Hematopoietic multipotent progenitor cell treated with erythropoietin and hydrocortisone succinate and interleukin-3 and kit ligand, for 15 days (in vitro differentiated cells): ENCODE data around the gene PDLIM5.
"Not testable (repeated sequence)": the region's sequence is repeated elsewhere in the genome, so short reads cannot be mapped to it uniquely, and the experiment has no call there.

Experiments
- DNase-seq: peaks from one replicate; pipeline ENCODE4 v3.0.0-alpha.2; 2015; ENCODE audit warnings: low spot score

The PDLIM5 gene

DNA sequence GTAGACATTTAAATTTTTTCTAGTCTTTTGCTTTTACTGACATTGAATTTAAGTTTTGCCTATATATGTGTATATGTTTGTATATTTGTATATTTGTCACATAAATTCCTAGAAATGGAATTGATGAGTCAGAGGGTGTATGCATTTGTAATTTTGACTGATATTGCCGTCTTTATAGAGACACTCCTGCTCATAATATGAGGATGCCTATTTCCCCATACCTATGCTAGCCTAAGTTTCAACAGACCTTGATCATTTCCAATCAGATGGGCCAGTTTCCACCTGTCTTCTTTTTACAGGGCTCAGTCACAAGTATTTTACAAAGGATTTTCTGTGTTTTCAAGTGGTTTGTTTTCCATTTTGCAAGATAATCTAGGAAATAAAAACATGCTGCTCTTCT lies 10.8 kb downstream of the PDLIM5 start:
- DNase-seq: peak; percentile 24

DNA sequence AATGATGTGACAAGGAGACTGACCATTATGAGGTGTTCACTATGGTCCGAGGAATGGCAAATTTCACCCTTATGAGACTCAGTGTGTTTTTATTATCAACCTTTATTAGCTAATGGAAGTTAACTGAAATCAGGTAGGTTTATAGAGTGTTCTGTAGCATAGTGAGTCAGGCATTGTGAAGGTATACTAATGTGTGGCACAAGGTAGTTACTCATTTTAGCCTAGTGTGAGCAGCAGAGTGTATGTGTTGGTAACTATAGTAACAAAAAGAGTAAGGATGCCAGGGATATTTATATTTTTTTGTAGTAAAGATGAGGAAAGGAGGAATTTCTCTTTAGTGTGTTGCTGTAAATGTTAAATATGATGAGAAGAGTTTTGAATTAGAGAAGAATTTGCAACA lies 12.0 kb downstream of the PDLIM5 start:
- DNase-seq: no peak

DNA sequence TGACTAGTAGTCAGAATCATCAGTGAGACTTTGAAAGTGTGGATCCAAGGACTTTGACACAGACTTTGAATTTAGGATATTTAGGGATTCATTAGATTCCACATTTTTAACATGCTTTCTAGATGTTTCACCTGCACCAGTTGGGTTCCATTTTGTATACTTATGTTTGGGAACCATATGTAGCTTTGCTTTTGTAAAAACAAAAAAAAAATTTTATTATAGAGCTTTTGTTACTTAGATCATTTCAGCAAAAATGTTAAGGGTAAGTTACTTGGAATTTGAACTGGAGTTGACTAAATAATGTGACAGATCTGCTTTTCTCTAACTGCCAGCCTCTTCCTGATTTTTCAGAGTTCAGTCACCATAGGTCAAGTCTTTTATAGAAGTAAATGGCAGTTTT lies 14.6 kb downstream of the PDLIM5 start:
- DNase-seq: no peak

DNA sequence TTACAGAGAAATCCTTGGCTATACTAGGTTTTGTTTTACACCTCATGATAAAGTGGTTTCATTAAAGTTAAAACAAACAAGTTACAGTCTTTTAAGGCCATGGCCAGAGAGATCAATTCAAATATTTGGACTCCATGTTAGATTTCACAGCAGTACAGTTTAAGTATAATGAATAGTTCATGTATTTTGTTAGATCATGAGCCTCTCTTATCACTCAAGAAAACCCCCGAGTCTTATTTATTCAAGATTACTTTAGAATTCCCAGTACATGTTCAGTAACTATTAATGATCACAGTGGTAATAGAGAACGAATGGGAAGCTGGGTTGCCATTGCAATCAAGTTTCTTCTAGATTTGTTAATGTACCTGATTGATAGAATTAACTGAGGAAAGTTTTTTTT lies 15.2 kb downstream of the PDLIM5 start:
- DNase-seq: no peak

DNA sequence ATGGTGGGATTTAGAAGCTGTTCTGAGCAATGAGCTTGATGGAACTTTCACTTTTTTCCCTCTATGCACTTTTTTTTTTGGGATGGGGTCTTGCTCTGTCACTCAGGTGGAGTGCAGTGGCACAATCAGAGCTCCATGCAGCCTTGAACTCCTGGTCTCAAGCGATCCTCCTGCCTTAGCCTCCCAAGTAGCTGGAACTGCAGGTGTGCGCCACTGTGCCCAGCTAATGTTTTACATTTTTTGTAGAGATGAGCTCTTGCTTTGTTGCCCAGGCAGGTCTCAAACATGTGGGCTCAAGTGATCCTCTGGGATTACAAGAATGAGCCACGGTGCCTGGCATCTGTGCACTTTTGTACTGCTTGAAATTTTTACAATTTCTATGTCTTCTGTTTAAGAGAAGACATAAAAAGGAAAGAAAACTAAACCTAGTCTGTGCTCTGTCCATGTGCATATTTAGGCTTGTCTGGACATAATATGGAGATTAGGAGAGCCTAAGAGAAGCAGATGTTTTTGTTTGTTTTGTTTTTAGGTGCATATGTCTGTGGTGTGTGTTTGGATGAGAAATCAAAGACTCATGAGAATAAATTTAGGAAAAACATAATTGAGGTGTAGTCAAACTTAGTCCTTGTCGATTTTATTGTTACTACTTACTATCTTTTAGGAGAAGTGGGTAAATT lies 16.5 kb downstream of the PDLIM5 start:
- DNase-seq: no peak

DNA sequence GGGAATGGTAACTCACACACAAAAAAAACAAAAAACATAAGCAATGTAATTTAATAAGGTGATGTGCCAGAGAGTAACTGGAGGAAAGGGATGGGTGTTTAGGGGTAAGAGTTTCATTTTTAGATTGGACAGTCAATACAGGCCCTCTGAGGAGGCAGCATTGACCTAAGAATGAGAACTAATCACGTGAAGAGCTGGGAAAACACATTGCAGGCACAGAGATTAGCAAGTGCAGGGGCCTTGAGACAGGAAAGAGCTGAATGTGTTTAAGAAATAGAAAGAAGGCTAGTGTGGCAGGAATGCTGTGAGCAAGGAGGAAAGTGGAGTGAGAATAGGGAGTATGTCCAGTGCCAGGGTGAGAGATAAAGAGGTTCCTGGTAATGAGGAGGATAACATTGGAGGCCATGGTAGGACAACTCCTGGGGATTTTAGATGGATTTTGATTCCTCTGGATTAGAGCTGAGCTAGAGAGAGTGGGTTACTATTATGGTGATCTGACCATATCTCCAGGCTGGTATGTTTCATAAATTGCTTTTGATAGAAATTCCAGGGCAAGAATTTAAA lies 17.6 kb downstream of the PDLIM5 start:
- DNase-seq: no peak

DNA sequence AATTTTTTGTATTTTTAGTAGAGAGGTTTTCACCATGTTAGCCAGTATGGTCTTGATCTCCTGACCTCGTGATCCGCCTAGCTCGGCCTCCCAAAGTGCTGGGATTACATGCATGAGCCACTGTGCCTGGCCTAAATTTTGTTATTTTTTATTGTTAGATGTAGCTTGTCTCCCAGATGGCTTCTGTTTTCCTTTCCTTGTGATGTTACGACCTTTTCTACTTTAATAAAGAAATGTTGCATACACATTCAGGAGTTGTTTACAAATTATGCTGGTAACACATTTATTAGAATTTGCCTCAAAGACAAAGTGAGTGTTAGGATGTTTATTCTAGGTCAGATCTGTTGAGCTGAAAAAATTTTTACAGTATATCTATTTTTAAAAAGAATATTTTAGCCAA lies 18.4 kb downstream of the PDLIM5 start:
- no peak for DNase-seq

DNA sequence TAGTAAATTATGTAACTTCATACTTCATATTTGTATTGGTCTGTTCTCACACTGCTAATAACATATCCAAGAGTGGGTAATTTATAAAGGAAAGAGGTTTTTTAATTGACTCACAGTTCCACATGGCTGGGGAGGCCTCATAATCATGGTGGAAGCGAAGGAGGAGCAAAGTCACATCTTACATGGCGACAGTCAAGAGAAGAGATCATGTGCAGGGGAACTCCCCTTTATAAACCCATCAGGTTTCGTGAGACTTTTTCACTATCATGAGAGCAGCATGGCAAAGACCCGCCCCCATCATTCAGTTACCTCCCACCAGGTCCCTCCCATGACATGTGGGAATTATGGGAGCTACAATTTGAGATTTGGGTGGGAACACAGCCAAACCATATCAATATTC lies 19.0 kb downstream of the PDLIM5 start:
- DNase-seq: not testable (repeated sequence)

DNA sequence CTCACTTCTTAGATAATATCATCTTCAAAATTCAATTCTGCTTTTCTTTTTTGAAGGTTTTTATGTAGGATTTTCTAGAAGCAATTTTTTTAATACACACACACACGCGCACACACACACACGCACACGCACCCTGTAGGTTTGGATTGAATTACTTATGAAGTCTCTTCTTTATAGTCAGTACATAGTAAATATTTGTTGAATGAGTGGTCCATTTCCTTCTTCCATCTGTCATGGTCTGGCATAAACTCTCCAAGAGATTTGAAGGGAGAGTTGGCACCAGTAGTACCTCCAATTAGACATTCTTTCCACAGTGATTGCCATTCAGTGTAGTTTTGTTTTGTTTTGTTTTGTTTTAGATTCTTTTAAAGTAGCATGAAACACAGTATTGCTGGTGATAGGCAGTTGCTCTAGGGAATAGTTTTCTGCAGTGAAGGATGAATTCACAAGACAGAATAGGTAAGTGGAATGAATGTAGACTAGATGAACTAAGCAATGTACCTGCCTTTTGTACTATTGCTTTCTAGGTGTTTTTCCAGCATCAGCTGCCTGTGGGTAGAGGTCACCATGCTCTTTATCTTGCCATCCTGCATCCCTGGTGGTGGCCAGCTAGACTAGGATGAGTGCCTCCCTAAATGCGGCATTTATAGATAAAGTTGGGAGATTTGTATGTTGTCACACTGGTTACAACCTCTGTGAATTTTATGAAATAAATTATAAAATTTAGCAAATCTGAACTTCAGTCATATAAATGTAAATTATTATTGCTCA lies 20.5 kb downstream of the PDLIM5 start:
- no peak for DNase-seq

DNA sequence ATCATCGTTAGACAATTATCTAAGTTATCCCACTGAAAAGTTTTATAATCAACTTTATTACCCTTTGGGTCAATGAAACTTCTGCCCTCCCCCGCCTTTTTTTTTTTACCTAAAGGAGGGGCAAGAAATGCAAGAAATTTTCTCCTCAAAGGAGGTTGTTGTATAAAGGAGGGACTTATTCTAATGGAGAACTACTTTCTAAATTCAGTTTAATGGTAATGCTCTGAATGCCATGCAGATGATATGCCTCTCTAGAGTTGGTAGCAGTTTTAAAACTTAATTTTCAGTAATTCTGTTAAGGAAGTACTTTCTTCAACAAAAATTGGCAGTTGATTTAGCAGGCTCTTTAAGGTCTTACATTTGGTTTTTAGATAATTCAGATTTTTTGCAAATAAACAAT lies 23.3 kb downstream of the PDLIM5 start:
- no peak for DNase-seq

DNA sequence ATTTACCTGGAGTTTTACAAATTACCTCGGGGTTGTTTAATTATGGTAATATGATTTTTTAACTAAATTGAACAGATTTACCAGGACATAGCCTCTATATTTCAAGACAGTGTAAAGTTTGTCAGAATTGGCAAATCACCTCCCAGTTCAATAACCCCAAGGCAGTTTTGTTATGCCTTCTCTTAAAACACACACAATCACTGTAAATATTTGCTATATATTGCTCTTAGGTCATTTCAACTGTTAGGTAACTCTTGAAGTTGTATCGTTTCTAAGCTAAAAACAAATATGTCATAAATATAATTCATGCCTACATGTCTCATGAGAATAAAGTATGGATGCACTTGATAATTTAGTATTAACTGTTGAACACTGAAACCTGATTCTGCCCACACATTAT lies 24.1 kb downstream of the PDLIM5 start:
- DNase-seq: no peak

DNA sequence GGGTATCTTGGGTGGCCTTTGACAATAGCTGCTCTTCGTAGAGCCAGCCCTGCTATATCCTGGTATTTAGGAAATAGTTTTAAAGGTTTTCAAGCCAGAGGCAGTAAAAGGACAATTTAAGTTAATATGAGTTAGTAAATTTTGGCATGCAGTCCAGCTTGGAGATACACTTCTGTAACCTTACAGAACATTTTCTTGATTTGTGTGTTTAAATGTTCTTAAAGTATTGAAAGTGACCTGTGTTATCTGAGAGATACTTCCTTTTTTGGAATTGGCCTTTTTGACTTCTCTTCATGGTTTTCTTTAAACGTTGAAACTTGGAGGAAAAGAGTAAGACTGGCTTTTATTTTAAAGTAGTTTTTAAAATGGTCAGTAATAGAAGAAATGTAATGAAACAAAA lies 25.5 kb downstream of the PDLIM5 start:
- DNase-seq: no peak

DNA sequence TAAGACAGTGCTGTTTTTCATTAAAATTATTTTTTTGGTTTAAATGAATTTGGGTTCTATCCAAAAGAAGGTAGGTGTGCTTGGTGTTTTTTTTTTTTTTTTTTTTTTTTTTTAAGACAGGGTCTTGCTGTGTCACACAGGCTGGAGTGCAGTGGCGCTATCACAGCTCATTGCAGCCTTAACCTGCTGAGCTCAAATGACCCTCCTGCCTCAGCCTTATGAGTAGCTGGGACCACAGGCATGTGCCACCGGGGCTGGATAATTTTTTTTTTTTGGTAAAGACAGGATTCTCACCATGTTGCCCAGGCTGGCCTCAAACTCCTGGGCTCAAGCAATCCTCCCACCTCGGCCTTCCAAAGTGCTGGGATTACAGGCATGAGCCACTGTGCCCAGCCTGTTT lies 27.1 kb downstream of the PDLIM5 start:
- not testable (repeated sequence) for DNase-seq

DNA sequence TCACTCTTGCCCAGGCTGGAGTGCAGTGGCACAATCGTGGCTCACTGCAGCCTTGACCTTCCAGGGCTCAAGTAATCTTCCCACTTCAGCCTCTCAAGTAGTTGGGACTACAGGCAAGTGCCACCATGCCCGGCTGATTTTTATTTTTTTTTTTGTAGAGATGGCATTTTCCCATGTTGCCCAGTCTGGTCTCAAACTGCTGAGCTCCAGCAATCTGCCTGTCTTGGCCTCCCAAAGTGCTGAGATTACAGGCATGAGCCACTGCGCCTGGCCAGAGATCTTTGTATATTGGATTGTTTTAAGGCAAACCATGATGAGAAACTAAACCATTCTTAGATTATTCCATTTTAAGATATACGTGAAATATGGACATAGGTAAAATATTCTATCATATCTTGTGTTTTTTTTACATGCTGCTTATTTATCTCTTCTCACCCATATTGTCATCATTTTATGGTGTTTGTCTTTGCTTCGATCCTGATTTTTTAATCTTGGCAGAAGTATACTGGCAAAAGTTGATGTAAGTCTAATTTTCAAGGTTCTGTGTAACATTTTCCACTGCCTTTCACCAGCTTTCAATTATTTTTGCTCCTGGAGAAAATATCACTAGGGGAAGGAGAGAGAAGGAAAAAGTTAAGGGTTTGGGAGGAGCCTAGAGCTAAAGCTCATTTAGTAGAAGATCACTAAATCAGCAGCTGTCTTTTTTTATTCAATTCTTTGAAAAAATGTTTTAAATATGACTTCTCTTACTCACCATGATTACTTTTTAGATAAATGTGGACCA lies 27.8 kb downstream of the PDLIM5 start:
- DNase-seq: no peak

DNA sequence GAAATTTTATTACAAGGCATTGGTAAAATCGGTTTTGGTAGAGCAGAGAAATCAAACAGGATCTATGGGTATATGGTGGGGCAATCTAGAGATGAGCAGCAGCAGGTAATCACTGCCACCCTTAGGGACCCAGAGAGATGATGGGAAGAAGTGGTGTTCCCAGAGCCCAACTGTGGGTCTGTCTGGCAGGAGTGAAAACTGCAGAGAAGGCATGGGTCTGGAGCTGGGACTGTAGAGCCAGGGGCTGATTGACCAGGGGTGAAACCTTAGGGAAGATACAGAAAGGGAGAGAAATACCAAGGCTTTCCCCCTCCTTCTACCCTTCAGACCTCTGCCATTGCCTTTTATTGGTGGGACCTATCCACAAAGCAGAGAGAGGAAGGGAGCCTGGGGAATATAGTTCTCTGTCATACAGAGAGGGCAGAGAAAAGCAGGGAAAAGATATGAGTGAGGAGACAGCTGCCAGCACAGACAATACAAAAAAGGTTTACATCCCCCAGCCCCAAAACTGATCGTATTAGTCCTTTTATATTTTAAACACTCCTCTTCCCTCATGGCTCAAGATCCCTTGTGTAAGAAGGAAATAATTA lies 28.7 kb downstream of the PDLIM5 start:
- no peak for DNase-seq

DNA sequence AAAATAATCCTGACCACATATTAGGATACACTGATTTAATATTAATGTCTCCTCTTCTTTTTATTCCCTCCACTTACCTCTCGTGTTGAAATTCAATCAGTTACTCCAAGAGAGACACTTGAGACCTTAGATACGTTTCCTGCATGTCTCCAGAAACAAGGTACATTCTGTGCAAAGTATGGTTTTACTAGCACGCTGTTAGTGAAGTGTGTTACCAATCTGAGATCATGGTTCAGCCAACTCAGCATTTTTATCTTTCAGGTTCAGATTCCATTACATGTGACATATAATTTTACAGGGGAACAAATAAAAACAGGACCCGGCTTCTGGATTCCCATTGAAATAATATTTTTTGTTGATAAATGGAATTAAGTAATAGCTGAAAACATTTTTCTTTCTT lies 32.2 kb downstream of the PDLIM5 start:
- no peak for DNase-seq

DNA sequence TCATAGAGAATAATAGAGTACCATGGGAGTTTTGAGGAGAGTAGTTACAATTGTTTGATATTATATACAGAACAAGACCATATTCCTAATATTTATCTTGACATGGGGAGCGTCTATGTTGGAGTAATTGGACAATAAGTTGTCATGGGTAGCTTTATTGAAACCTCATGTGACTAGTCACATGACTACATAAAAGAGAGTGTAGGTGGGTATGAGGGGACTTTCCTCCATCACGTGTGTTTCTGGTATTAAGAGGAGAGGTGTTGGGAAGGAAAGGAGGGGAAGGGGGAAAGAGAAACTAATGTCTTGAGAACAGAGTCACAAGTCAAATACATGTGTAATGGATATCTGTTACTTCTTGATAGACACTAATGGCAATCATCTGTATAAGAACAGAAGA lies 33.1 kb downstream of the PDLIM5 start:
- no peak for DNase-seq

DNA sequence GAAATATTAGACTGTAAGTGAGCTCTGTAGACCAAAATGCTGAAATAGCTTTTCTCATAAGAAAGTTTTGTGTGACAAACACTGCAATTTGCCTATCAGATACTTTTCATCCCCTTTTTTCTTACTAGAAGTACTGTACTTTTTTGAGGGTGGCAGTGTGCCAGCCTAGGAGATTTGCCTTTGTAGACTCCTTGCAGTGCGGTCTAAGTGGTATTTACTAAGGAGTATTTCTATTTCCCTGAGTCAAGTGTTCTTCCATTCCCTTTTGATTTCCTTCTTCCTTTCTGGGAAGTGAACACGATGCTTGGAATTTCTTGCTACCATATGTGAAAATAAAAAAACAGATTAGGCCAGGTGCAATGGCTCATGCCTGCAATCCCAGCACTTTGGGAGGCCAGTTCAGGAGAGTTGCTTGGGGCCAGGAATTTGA lies 34.6 kb downstream of the PDLIM5 start:
- DNase-seq: no peak

DNA sequence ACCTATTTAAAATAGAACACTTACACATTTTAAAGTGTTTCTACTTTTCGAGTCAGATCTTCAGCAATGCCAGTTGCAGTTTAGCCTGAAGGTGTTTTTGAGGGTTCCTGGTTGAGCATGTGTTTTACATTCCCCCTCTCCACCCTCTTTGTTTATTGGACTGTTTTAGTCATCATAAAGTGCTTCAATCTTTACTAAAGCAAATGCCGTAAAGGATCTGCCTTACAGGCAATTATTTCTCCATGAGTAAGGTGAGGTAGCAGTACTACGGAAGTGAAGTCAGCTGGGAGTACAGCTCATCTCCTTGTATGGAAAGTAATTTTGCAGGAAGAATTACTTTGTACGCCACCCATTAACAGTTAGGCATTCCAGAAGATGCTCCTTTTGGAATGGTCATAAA lies 36.9 kb downstream of the PDLIM5 start:
- DNase-seq: no peak

DNA sequence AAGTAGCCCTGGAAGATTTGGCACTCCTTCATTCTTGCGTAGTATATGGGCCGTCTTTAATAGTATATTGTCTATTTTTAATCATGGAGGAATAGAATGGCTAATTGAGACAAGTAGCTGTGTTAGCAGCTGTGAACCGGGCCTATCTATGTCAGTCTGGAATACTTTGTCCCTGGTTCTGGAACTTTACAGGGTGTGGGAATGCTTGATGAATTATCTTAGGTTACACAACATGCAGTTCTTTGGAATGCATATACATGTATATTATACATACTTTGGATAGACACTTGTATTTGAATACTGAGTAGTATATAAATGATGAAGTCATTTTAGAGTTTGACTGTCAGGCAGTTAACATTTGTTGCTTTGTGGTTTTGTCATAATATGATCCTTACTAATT lies 37.4 kb downstream of the PDLIM5 start:
- no peak for DNase-seq

DNA sequence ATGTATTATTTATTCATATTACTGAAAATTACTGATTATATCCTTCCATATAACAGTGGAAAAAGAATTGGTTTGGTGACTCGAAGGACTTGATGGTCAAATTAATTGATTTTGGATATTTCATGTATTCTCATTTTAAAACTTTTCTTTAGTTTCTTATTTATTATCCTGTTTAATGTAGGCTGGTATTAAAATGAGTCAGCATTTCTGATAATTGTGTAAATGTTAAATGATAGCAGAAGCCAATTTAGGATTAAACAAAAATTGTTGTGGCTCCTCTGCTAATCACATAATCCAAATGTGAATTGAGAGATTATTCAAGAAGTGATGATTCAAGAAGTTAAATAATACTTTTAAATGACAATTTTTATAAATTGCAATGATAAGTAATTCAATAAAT lies 38.7 kb downstream of the PDLIM5 start:
- no peak for DNase-seq

DNA sequence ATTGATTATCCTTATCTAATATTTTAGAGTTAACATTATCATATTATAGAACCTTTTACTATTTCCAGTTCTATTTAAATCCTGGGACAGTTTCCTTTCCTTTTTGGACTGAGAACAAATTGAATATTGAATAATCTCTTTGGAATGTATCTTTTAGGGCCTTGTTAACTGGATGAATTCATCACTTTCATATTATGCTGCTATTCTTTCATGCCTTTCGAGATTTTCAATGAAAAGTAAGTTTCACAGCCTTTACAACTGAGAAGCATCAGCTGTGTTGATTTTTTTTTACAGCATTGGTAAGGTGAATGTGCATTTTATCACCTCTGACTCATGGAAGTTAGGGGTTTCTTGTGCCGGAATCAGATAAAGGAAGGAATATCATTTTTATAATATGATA lies 39.6 kb downstream of the PDLIM5 start:
- DNase-seq: no peak
